Mononuclear cell (primary cell): Measurements from ENCODE around the gene RDH12. TPM values are rescaled to one million over a fixed set of nuclear protein-coding genes. Genes with fewer than 3 reads are reported as not detected.

Experiments used
- H3K27me3 ChIP-seq: 2 replicates; pipeline ENCODE4 v1.6.0; 2011; ENCODE audit warnings: low read length, control low read depth; ENCODE audit not compliant: insufficient read depth
- H3K4me1 ChIP-seq: 2 replicates; pipeline ENCODE4 v1.5.1; 2011; ENCODE audit warnings: mild to moderate bottlenecking, low read length, control low read depth; ENCODE audit not compliant: insufficient read depth
- H3K4me3 ChIP-seq: 2 replicates; pipeline ENCODE4 v1.5.1; 2011; ENCODE audit warnings: mild to moderate bottlenecking, low read length, moderate library complexity
- H3K9me3 ChIP-seq: 2 replicates; pipeline ENCODE4 v1.5.1; 2011; ENCODE audit warnings: low read depth, mild to moderate bottlenecking, control low read depth, low read length
- total RNA-seq: library from RNA; depleted of rRNA; stranded (reverse); fragments of >200 nt; gene quantifications from one replicate; pipeline ENCODE4 v1.2.3, GENCODE V29; 2012

RDH12 gene
- total RNA-seq, 1 donor = not detected

GRCh38 chr14:67722293-67722692 is 20.6 kb downstream of the RDH12 start:
- no peaks in the 10 kb centered on the region for H3K9me3 ChIP-seq
- peaks cover 12% of the 10 kb centered on the region for H3K27me3 ChIP-seq
- H3K4me3 ChIP-seq = no peak overlapping the region
- H3K4me1 ChIP-seq = no peaks in the 10 kb centered on the region

GRCh38 chr14:67725171-67725570 is 23.5 kb downstream of the RDH12 start:
- peaks cover 12% of the 10 kb centered on the region for H3K27me3 ChIP-seq
- no peak overlapping the region for H3K4me3 ChIP-seq
- H3K9me3 ChIP-seq = no peaks in the 10 kb centered on the region
- no peaks in the 10 kb centered on the region for H3K4me1 ChIP-seq

DNA sequence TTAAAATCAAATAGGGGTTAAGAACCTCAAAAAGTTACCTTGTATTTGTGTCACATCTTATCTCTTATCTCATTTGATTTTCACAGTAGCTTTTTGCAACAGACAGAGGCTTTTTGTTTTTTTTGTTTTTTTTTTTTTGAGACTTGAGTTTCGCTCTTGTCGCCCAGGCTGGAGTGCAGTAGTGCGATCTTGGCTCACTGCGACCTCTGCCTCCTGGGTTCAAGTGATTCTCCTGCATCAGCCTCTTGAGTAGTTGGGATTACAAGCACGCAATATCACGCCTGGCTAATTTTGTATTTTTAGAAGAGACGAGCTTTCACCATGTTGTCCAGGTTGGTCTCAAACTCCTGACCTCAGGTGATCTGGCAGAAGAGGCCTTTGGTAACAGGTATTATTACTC is 25.7 kb downstream of the RDH12 start:
- Histone ChIP-seq H3K9me3 (no peaks in the 10 kb centered on the region), H3K4me3 (no peak overlapping the region), H3K27me3 (peaks cover 12% of the 10 kb centered on the region), H3K4me1 (no peaks in the 10 kb centered on the region)

GRCh38 chr14:67728258-67728657 is 26.6 kb downstream of the RDH12 start:
- Histone ChIP-seq H3K4me1 (no peaks in the 10 kb centered on the region), H3K4me3 (no peak overlapping the region), H3K27me3 (peaks cover 4% of the 10 kb centered on the region), H3K9me3 (no peaks in the 10 kb centered on the region)

DNA sequence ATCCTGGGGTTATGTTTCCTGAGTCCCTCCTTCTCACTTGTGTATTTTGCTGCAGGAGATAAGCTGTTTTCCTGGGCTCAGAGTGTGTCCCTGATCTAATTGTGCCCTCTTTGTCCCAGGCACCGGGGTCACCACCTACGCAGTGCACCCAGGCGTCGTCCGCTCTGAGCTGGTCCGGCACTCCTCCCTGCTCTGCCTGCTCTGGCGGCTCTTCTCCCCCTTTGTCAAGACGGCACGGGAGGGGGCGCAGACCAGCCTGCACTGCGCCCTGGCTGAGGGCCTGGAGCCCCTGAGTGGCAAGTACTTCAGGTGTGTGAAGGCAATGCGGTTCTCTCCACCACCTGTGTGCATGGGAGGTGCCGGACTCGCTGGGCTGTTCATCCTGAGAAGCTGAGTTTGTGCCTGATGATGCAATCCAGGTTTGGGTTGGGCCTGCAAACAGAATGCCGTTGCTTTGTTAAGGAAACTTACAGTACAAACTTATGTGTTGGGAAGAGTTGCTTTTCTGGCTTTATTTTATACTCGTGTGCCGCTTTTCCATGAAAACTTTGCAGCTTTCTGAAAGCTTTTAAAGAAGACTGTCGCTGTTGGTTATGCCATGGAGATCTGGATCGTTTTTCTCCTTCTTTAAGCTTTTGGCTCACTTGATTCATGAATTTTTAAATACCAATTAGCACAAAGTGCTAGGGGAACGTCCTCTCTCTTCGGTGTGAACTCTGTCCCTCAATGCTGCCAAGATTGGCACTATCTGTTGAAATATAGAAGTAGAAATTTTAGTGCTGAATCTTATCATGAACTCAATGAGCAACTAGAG is 27.6 kb downstream of the RDH12 start:
- H3K4me3 ChIP-seq = no peak overlapping the region
- H3K9me3 ChIP-seq = no peaks in the 10 kb centered on the region
- H3K4me1 ChIP-seq = no peaks in the 10 kb centered on the region
- H3K27me3 ChIP-seq = no peaks in the 10 kb centered on the region

GRCh38 chr14:67733616-67734015 is 31.9 kb downstream of the RDH12 start:
- Histone ChIP-seq H3K27me3 (no peaks in the 10 kb centered on the region), H3K4me3 (no peak overlapping the region), H3K4me1 (no peaks in the 10 kb centered on the region), H3K9me3 (no peaks in the 10 kb centered on the region)

- H3K4me3 ChIP-seq = no peak overlapping the region
- no peaks in the 10 kb centered on the region for H3K27me3 ChIP-seq
- H3K9me3 ChIP-seq = no peaks in the 10 kb centered on the region
- H3K4me1 ChIP-seq = no peaks in the 10 kb centered on the region
These were observed 33.0 kb downstream of the RDH12 start for GRCh38 chr14:67734675-67735074.

DNA sequence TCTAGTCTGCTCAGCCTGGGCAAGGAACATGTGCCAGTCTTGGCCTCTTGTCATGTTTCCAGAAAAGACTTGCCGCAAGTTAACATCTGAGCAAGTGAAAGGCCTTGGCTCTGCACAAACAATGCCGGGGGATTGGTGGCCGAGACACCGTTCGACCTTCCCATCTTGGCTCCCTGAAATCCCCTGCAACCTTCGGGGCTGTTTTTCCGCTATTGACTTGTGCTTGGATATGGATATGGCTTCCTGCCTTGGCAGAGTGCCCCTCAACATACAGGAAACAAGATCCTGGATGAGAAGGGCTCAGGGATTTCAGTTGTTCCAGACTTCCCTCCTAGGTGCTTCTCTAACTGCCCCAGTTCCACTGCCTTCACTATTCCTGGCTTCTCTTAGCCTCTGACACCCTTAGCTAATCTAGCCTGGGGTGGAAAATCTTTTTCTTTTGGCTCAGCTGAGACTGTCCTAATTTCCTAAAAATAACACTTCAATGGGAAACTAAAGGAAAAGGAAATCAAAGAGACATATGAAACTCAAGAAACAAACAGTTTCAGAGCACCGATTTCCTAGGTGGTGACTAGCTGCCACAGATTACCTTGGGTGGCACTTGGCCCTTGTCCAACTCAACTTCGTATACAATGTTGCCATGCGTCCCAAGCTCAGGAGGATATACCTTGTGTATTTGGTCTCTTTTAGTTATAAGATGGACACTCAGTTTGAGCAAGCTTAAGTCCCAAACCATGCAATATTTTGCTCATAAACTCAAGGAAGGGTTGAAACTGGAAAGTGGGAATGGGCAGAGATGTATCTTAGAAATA is 33.9 kb downstream of the RDH12 start:
- no peaks in the 10 kb centered on the region for H3K9me3 ChIP-seq
- H3K4me1 ChIP-seq = no peaks in the 10 kb centered on the region
- no peak overlapping the region for H3K4me3 ChIP-seq
- no peaks in the 10 kb centered on the region for H3K27me3 ChIP-seq

GRCh38 chr14:67736771-67737170 is 35.1 kb downstream of the RDH12 start:
- Histone ChIP-seq H3K27me3 (no peaks in the 10 kb centered on the region), H3K4me3 (no peak overlapping the region), H3K9me3 (no peaks in the 10 kb centered on the region), H3K4me1 (no peaks in the 10 kb centered on the region)

DNA sequence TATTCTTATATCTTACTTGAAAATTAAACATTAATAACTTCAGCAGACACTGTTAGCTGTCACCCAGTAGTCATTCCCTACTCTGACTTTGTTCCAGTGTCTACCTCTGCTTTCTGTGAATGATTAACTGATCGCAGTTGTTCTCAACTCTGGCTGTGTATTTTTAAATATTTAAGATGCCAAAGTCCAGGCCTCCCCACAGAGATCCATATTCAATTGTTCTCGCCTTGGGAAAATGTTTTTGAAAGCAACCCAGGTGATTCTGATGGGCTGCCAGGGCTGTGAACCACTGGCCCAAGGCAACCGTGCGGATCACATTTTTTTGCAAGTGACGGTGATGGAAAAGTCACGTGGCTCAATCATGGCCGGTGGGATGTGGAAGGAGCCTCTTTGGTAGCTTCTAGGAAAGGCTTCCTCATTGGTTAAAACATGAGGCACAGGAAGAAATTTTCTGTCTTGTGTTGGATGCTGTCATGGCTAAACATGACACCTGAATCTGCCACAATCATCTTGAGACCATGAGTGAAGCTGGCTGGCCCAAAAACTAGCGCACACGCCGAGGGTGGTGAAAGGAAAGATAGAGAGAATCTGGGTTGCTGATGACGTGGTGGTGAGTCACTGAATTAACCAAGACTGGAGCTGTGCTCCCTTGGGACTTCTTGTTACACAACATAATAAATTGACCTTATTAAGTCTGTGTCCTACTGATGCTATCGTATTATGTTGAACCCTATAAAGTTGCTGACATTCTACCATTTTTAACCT is 37.2 kb downstream of the RDH12 start:
- Histone ChIP-seq H3K4me1 (no peaks in the 10 kb centered on the region), H3K9me3 (no peaks in the 10 kb centered on the region), H3K27me3 (no peaks in the 10 kb centered on the region), H3K4me3 (no peak overlapping the region)

- no peaks in the 10 kb centered on the region for H3K9me3 ChIP-seq
- H3K4me1 ChIP-seq = no peaks in the 10 kb centered on the region
- H3K4me3 ChIP-seq = no peak overlapping the region
- H3K27me3 ChIP-seq = no peaks in the 10 kb centered on the region
These were observed 42.4 kb downstream of the RDH12 start for GRCh38 chr14:67744046-67744445.

GRCh38 chr14:67746927-67747326 is 45.2 kb downstream of the RDH12 start:
- H3K4me3 ChIP-seq = no peak overlapping the region

DNA sequence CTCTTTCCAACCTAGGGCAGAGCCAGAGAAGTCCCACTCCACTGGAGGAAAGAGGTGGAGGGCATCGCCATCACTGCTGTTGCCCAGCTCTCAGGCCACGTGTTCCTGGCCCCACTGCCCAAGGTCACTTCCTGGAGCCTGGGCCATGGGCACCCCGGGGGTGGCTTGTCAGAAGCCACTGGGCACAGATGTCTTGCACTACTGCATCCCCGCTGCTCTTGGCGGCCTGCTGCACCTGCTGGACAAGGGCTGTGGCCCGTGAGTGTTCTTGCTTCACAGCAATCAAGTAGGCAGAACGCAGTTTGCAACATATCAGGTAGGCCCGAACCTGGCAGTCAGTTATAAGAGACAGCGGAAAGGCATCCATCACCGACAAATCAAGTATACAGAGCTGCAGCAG is 46.6 kb downstream of the RDH12 start:
- H3K9me3 ChIP-seq = no peaks in the 10 kb centered on the region
- H3K4me3 ChIP-seq = no peak overlapping the region
- no peaks in the 10 kb centered on the region for H3K27me3 ChIP-seq
- no peaks in the 10 kb centered on the region for H3K4me1 ChIP-seq

More at GRCh38 chr14:67746927-67747326, 45.2 kb downstream of the RDH12 start:
- H3K9me3 ChIP-seq = no peaks in the 10 kb centered on the region
- H3K4me1 ChIP-seq = no peaks in the 10 kb centered on the region
- H3K27me3 ChIP-seq = no peaks in the 10 kb centered on the region

GRCh38 chr14:67749341-67750084 is 47.8 kb downstream of the RDH12 start:
- no peaks in the 10 kb centered on the region for H3K9me3 ChIP-seq
- H3K27me3 ChIP-seq = no peaks in the 10 kb centered on the region
- H3K4me3 ChIP-seq = no peak overlapping the region
- no peaks in the 10 kb centered on the region for H3K4me1 ChIP-seq
